Measurements from ENCODE around the gene ZC3H10.

DNA sequence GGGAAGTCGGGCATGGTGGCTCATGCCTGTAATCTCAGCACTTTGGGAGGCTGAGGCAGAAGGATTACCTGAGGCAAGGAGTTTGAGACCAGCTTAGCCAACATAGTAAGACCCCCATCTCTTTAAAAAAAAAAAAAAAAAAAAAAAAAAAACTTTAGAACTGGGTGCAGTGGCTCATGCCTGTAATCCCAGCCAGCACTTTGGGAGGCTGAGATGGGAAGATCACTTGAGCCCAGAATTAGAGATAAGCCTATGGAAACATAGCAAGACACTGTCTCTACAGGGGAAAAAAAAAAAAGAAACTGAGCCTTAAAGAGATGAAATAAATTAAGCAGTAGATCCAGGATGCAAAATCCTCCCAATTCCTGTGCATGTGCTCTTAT lies 15.4 kb upstream of the ZC3H10 start:
- TF ChIP-seq CTBP1 (IDR thresholded peaks at IDR 0.05; ENCODE audit: borderline replicate concordance) (no peak), SP1 (IDR thresholded peaks at IDR 0.05) (no peak), NFRKB (IDR thresholded peaks at IDR 0.05) (no peak), LEF1 (IDR thresholded peaks at IDR 0.05; ENCODE audit: borderline replicate concordance) (no peak), ELF4 (IDR thresholded peaks at IDR 0.05) (no peak), ZNF384 (IDR thresholded peaks at IDR 0.05) (no peak), TARDBP (IDR thresholded peaks at IDR 0.05) (no peak), FOXM1 (IDR thresholded peaks at IDR 0.05; ENCODE audit: borderline replicate concordance) (no peak), ARNT (IDR thresholded peaks at IDR 0.05) (no peak), FOXA1 (IDR thresholded peaks at IDR 0.05) (no peak), BHLHE40 (IDR thresholded peaks at IDR 0.05; ENCODE audit: borderline replicate concordance) (no peak)

Data from HEK293T (cell line).